Measurements from ENCODE around the gene GDI1. TPM values are rescaled to one million over a fixed set of nuclear protein-coding genes. Genes with fewer than 3 reads are reported as not detected.

The GDI1 gene
- total RNA-seq, 1 donor from 2014 or later = 113 TPM

DNA sequence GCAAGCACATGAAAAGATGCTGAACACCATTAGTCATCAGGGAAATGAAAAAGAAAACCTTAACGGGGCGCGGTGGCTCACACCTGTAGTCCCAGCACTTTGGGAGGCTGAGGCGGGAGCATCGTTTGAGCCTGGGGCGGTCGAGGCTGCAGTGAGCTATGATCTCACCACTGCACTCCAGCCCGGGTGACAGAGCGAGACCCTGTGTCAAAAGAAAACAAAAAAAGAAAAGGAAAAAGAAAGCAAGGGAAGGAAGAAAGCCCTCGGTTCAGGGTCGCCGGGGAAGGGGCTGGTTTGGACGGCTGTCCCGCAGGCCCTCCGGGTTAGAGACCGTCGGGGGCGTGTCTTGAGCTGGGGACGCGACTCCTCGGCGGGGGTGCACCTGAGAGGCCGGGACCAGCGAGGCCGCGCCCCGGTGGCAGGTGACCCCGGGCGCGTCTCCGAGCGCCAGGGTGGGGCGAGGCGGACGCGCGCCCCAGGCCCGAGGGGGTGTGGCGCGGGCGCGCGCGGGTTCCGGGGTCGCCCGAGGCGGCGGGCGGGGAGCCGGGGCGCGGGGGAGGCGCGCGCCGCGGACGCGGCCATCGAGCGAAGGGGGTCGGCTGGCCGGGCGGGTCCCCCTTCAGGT lies 20.6 kb downstream of the GDI1 start:
- TF ChIP-seq, protein P1, sequence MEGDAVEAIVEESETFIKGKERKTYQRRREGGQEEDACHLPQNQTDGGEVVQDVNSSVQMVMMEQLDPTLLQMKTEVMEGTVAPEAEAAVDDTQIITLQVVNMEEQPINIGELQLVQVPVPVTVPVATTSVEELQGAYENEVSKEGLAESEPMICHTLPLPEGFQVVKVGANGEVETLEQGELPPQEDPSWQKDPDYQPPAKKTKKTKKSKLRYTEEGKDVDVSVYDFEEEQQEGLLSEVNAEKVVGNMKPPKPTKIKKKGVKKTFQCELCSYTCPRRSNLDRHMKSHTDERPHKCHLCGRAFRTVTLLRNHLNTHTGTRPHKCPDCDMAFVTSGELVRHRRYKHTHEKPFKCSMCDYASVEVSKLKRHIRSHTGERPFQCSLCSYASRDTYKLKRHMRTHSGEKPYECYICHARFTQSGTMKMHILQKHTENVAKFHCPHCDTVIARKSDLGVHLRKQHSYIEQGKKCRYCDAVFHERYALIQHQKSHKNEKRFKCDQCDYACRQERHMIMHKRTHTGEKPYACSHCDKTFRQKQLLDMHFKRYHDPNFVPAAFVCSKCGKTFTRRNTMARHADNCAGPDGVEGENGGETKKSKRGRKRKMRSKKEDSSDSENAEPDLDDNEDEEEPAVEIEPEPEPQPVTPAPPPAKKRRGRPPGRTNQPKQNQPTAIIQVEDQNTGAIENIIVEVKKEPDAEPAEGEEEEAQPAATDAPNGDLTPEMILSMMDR (IDR thresholded peaks at IDR 0.05; ENCODE audit: insufficient read depth, low read length, poor library complexity, severe bottlenecking) = no peak
- no peak for DNase-seq (ENCODE audit: low read depth)
- H3K27me3 ChIP-seq (ENCODE audit: control insufficient read depth, insufficient read depth, low read length) = no peaks in the 10 kb centered on the region

DNA sequence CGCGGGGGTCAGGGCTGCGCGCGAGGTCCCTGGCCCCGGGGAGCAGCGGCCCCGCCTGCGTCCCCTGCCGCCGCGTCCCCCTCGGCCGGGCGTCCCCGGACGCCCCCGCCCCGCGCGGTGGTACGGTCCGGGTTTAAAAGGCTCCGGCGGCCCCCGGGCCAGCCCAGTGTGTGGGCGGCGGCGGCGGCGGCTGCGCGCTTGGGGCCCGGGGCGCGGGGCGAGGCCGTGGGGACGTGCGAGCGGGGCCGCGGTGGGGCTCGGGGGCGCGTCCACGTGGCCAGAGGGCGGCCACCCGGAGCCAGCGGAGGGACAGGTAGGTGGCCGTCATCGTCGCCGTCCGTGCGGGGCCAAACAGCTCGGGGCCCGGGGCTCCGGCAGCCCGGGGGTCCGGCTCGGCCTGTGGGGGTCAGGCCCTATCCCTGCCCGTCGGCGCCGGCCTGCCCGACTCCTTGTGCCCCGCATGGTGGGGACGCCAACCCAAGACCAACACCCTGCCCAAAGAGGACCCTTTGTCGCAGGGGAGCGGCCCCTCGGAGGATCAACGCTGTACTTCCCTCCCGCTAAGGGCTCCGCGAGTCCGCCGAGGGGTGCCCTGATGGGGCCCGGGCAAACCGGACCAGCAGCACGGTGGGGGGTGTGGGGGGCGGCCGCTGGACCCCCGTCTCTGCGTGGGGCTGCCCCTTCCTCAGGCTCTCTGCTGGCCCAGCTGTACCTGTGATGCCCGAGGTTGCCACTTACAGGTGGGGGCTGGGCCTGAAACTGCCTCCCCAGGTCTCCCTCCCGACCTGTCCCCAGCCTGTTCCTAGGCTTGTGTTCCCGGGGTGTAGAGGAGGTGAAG lies 21.4 kb downstream of the GDI1 start, which contains the start of gene PLXNA3:
Gene PLXNA3, plus strand, starts transcription at position 166 of the 838 bp plus-strand sequence. CDS start 1,903 bp downstream, outside the sequence.
- TF ChIP-seq, protein P1 (IDR thresholded peaks at IDR 0.05; ENCODE audit: insufficient read depth, low read length, poor library complexity, severe bottlenecking) = no peak
- no peak for DNase-seq (ENCODE audit: low read depth)
- H3K4me3 ChIP-seq (ENCODE audit: low read depth, low read length) = peak within 1 kb of the TSS; percentile 70
- H3K27me3 ChIP-seq (ENCODE audit: control insufficient read depth, insufficient read depth, low read length) = no peaks in the 10 kb centered on the region
- H3K36me3 ChIP-seq (ENCODE audit: control insufficient read depth, insufficient read depth, low read length) = no peaks in the 10 kb centered on the region

More for the DNA sequence above, 20.6 kb downstream of the GDI1 start:
- Histone ChIP-seq H3K36me3 (ENCODE audit: control insufficient read depth, insufficient read depth, low read length) (no peaks in the 10 kb centered on the region), H3K4me3 (ENCODE audit: low read depth, low read length) (peak overlapping the region; percentile 70)

DNA sequence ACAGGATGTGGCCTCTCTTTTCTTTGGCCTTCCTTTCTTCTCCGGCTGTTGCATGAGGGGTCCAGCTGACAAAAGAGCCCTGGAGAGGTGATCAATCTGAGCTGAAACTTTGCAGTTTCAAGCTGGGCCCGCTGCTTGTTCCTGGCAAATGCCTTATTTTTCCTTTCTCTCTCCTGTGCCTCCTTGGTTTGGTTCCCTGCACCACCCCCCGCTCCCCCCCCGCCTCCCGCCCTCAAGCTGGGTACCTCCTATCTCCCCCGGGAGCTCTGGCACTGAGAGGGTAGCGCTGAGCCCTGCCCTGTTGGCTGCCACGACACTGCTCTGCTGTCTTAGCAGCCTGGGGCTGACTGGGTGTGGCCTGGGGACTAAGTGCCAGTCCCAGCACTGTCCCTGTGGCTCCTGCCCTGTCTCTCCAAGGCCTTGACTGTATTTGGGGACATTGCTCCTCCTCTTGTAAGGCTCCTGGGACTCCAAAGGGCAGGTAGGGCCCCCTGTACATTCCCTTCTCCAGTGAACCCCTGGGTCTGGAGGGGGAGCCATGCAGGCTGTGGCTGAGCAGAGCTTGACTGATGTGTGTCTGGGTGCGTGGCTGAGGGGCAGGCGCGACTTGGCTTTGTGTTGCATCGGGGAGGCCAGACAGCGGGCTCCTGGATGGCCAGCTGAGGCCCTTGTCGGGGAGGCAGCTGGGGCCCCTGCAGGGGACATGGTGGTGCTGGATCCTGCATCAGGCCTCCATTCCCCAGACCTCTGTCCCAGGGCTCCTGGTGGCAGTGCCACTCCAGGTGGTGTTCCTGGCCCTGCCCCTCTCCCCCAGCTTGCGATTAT lies 22.2 kb downstream of the GDI1 start:
- DNase-seq (ENCODE audit: low read depth) = no peak
- H3K27me3 ChIP-seq (ENCODE audit: control insufficient read depth, insufficient read depth, low read length) = no peaks in the 10 kb centered on the region
- no peaks in the 10 kb centered on the region for H3K36me3 ChIP-seq (ENCODE audit: control insufficient read depth, insufficient read depth, low read length)
- H3K4me3 ChIP-seq (ENCODE audit: low read depth, low read length) = peak overlapping the region; percentile 70
- TF ChIP-seq, protein P1 (IDR thresholded peaks at IDR 0.05; ENCODE audit: insufficient read depth, low read length, poor library complexity, severe bottlenecking) = no peak

DNA sequence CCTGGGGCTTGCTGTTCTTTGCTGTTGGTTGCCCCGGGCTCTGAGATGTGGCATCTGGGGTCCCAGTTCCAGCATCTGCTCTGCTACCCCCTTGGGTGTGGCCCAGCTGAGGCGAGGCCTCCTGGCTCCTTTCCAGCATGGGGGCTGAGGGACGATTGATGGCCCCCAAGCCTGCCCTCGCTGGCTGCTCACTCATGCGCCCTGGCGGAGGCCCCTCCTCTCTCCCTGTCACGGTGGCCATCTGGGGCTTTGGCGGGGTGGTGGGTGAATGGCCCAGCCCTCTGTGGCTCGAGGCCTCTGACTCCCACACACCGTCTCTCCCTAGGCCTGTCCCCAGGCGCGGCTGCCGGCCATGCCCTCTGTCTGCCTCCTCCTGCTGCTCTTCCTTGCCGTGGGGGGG lies 22.9 kb downstream of the GDI1 start:
- H3K27me3 ChIP-seq (ENCODE audit: control insufficient read depth, insufficient read depth, low read length) = no peaks in the 10 kb centered on the region
- peak overlapping the region; percentile 70 for H3K4me3 ChIP-seq (ENCODE audit: low read depth, low read length)
- DNase-seq (ENCODE audit: low read depth) = no peak
- no peaks in the 10 kb centered on the region for H3K36me3 ChIP-seq (ENCODE audit: control insufficient read depth, insufficient read depth, low read length)
- TF ChIP-seq, protein P1 (IDR thresholded peaks at IDR 0.05; ENCODE audit: insufficient read depth, low read length, poor library complexity, severe bottlenecking) = no peak

DNA sequence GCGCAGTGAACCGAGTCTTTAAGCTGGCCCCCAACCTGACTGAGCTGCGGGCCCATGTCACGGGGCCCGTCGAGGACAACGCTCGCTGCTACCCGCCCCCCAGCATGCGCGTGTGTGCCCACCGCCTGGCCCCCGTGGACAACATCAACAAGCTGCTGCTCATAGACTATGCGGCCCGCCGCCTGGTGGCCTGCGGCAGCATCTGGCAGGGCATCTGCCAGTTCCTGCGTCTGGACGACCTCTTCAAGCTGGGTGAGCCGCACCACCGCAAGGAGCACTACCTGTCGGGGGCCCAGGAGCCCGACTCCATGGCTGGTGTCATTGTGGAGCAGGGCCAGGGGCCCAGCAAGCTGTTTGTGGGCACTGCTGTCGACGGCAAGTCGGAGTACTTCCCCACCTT lies 23.4 kb downstream of the GDI1 start:
- no peaks in the 10 kb centered on the region for H3K27me3 ChIP-seq (ENCODE audit: control insufficient read depth, insufficient read depth, low read length)
- H3K4me3 ChIP-seq (ENCODE audit: low read depth, low read length) = no peak overlapping the region
- DNase-seq (ENCODE audit: low read depth) = no peak
- no peaks in the 10 kb centered on the region for H3K36me3 ChIP-seq (ENCODE audit: control insufficient read depth, insufficient read depth, low read length)
- TF ChIP-seq, protein P1 (IDR thresholded peaks at IDR 0.05; ENCODE audit: insufficient read depth, low read length, poor library complexity, severe bottlenecking) = peak; percentile 28
